Activated effector memory CD4-positive, alpha-beta T cell treated with Interleukin-2 at 50 U/mL for 16 hours (primary cell): Measurements from ENCODE around the gene RAB44.

Experiments
- DNase-seq: peaks from one replicate; pipeline ENCODE4 v3.0.0-alpha.2; 2020

RAB44 gene

GRCh38 chr6:36780442-36781177, 83.0 kb downstream of the RAB44 start:
- no peak for DNase-seq

GRCh38 chr6:36781669-36782068, 84.0 kb downstream of the RAB44 start:
- DNase-seq = no peak
